Measurements from ENCODE around the gene MYL7.

The MYL7 gene

DNA sequence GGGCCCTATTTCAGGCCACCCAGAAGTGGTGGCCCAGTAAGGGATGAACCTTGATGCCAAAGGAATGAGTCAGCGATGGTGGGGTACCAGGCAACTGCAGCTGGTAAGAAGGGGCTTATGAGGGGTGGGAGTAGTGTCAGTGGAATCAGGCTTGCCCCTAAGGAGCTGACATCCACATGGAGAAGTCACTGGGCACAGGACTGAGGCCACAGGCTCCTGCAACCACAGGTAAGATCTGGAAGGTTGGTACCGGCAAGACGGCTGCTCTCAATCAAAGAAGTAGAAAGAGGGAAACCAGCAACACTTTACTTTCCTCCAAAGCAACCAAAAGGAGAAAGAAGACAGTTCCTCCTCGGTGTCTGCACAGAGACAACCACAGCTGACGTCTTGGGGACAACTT lies 45.6 kb upstream of the MYL7 start:
- TF ChIP-seq, protein P1, sequence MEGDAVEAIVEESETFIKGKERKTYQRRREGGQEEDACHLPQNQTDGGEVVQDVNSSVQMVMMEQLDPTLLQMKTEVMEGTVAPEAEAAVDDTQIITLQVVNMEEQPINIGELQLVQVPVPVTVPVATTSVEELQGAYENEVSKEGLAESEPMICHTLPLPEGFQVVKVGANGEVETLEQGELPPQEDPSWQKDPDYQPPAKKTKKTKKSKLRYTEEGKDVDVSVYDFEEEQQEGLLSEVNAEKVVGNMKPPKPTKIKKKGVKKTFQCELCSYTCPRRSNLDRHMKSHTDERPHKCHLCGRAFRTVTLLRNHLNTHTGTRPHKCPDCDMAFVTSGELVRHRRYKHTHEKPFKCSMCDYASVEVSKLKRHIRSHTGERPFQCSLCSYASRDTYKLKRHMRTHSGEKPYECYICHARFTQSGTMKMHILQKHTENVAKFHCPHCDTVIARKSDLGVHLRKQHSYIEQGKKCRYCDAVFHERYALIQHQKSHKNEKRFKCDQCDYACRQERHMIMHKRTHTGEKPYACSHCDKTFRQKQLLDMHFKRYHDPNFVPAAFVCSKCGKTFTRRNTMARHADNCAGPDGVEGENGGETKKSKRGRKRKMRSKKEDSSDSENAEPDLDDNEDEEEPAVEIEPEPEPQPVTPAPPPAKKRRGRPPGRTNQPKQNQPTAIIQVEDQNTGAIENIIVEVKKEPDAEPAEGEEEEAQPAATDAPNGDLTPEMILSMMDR (IDR thresholded peaks at IDR 0.05; ENCODE audit: low read depth, low read length, missing control alignments) = no peak
- DNase-seq (ENCODE audit: extremely low read depth, low read depth) = no peak
- no peak overlapping the region for H3K4me3 ChIP-seq (replicated peaks; ENCODE audit: low read depth, low read length)

DNA sequence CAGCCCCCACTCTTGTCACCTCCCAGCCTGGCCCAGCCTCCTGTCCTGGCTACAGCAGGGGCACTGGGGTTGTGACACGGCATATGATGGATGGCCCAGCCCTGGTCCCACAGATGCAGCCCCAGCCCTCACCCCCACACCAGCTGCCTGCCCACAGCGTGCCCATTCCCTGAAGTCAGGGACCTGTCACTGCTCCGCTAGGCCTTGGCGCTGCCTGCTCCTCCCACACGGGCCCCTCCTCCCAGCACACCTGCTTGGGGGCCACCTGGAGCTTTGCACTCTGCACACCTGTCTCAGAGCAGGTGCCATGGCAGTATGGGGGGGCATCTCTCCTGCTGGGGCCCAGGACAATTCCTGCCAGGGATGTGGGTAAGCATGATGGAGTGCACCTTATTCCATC lies 44.6 kb upstream of the MYL7 start:
- TF ChIP-seq, protein P1 (IDR thresholded peaks at IDR 0.05; ENCODE audit: low read depth, low read length, missing control alignments) = no peak
- H3K4me3 ChIP-seq (replicated peaks; ENCODE audit: low read depth, low read length) = no peak overlapping the region
- no peak for DNase-seq (ENCODE audit: extremely low read depth, low read depth)

DNA sequence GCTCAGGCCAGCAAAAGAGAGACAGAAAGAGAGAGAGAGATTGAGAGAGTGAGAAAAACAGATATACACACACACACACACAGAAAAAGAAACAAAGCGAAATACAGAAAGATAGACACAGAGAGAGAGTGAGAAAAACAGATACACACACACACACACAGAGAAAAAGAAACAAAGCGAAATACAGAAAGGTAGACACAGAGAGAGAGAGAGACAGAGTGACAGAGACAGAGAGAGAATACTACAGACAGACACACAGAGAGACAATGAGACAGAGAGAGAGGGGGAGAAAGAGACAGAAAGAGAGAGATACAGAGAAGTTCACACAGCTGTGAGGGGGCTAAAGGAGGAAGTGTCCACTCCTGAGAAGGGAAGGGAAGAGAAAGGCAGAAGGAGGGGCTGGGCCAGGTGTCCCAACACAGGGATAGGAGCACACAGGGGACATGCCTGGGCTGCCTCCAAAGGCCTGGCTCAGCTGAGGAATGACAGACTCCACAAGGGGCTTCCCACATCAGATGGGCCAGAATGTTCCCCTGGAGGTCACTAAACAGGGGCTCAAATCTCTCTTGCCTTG lies 43.8 kb upstream of the MYL7 start:
- no peak overlapping the region for H3K4me3 ChIP-seq (replicated peaks; ENCODE audit: low read depth, low read length)
- TF ChIP-seq, protein P1 (IDR thresholded peaks at IDR 0.05; ENCODE audit: low read depth, low read length, missing control alignments) = no peak
- DNase-seq (ENCODE audit: extremely low read depth, low read depth) = no peak

DNA sequence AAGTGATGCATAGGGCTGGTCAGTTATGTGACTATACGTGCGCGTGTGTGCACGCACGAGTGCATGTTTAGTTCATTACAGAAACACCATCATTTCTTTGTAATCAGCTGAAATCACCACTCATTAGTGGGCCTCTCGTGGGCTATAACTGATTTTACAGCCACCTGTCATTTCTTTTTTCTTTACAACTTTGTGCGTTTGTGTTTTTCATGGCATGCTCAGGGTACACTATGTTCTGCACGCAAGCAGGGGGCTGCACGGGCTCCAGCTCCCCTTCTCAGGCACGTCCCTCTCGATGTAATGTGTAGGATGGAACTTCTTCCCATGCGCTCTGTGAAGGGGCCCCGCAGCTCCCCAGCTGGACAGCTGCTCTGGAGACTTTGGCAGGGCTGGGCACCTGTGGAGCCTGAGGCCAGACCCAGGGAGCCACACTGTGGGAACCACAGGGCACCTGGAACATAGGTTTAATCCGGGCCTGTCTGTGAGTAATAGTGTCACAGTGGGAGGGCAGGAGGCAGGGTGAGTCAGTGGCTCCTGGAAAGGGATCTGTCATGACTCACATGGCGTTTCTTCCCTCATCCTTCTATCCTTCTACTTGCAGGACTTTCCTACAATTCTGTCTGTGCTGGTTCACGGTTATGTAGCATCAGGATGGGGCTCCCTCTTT lies 43.2 kb upstream of the MYL7 start:
- TF ChIP-seq, protein P1 (IDR thresholded peaks at IDR 0.05; ENCODE audit: low read depth, low read length, missing control alignments) = no peak
- DNase-seq (ENCODE audit: extremely low read depth, low read depth) = peak; percentile 47
- H3K4me3 ChIP-seq (replicated peaks; ENCODE audit: low read depth, low read length) = no peak overlapping the region

DNA sequence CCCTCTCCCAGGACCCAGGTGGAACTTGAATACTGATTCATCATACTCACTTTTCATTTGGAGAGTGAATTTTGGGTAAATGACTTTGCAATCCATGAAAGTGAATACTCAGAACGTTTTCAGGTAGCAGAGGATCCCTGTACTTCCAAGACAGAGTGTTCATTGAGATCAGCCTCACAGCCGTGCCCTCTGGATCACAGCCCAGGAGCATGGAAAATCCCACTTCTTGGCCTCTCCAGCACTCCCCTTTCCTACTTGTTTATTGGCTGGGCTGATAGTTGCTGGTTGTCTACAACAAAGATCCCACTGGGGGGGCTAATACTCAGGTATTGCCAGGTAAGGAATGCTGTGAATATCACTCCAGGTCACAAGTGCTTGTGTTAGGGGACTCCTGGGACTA lies 42.3 kb upstream of the MYL7 start:
- no peak overlapping the region for H3K4me3 ChIP-seq (replicated peaks; ENCODE audit: low read depth, low read length)
- TF ChIP-seq, protein P1 (IDR thresholded peaks at IDR 0.05; ENCODE audit: low read depth, low read length, missing control alignments) = no peak

DNA sequence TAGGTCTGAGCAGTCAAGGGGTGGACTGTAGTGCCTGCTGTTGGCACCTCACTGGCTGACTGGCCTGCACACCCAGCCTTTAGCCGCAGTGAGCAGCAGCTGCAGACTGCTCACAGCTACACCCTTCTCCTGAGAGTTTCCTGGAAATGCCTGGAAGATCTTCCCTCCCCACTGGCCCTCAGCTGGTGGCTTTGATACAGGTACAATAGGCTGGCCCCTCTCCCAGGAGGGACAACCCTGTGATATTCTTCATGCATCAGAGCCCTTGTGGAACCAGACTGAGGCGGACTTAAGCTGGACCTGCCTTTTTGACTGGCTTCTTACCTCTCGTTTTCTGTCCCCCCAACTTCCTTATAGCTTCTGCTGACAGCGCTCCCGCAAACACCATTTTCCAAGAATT lies 41.7 kb upstream of the MYL7 start:
- no peak overlapping the region for H3K4me3 ChIP-seq (replicated peaks; ENCODE audit: low read depth, low read length)
- DNase-seq (ENCODE audit: extremely low read depth, low read depth) = no peak
- TF ChIP-seq, protein P1 (IDR thresholded peaks at IDR 0.05; ENCODE audit: low read depth, low read length, missing control alignments) = no peak

More for the DNA sequence above, 42.3 kb upstream of the MYL7 start:
- no peak for DNase-seq (ENCODE audit: extremely low read depth, low read depth)
